ENCODE results near the gene TAP1.
A peak's percentile ranks its signal among the peaks of the same experiment; 100 is the strongest.
"Not testable (repeated sequence)": the region's sequence is repeated elsewhere in the genome, so short reads cannot be mapped to it uniquely, and the experiment has no call there.

TAP1 gene

DNA sequence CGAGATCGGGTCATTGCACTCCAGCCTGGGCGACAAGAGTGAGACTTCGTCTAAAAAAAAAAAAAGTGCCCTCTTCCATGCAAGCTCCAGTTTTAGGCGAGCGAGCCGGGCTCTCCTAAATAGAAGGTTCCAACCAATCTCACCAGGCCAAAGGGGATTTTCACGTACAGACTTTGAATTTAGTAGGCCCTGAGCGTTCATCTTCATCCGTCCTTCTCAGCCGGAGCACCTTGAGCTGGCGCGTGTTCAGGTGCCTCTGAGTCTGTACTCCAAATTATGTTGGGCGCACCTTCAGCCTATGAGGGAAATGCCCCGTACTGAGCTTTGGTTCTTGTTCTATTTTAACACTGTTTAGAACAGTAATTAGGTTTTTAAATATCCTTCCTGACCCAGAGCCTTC, 14.1 kb downstream of the TAP1 start:
- no peak for DNase-seq (ENCODE audit: low read depth)

DNA sequence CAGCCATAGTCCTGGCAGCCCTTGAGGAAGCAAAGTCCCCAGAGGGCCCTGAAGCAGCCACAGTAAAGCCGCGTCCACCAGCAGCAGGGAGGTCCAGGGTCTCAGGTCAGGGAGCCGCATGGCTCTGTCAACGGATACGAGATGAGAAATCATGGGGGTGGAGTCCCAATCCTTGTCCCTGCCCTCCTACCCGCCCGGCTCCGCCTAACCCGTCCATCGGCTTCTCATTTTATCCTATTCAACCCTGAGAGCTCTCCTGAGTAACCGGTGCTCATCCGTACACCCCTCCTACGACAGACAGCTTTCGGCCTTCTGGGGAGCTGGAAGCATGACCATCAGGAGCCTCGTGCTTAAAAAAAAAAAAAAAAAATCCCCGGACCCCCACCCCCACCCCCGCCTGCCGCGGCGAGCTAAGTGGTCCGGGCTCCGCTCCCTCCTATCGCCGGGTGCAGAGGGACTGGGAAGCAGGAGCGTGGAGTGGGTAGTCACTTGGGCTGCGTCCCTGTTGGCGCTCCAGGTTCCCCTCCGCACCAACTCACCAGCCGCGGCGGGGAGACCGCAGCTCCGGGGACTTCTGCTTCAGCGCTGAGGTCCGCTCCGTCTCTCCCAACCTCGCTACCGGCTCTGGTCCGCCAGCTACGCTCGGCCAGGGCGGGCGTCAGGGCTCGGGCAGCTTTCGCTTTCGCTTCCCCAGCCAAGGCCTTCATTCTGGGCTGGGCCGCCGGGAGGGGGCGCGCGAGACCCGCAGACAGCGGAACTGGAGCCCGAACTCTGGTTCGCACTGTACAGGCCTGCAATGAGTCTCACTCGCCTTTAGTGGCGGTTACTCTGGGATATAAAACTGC, 15.2 kb downstream of the TAP1 start, which contains the start of gene TAP2:
TSS of gene TAP2 (minus strand) at position 626 of the 845 bp plus-strand sequence. CDS start at position 120, 506 bp downstream.
- DNase-seq (ENCODE audit: low read depth): peak; percentile 96

DNA sequence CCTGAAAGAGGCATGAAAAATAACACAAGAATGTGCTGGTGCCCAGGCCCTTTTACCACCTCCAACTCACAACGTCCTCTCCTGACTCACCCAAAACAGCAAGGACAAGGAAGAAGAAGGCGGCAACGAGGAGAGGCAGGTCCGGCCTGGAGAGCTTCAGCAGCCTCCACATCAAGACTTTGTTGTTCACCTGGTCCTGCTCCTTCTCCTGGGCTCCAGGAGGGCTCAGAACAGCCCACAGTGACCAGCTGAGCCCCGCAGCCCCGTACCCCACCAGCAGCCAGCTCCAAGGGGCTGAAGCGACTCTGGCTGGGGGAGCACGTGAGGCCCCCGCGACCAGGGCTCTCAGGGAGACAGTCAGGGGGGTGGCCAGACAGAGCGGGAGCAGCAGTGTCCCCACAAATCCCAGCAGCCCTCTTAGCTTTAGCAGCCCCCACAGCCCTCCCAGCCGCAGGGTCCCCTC, 15.8 kb downstream of the TAP1 start:
- no peak for DNase-seq (ENCODE audit: low read depth)

DNA sequence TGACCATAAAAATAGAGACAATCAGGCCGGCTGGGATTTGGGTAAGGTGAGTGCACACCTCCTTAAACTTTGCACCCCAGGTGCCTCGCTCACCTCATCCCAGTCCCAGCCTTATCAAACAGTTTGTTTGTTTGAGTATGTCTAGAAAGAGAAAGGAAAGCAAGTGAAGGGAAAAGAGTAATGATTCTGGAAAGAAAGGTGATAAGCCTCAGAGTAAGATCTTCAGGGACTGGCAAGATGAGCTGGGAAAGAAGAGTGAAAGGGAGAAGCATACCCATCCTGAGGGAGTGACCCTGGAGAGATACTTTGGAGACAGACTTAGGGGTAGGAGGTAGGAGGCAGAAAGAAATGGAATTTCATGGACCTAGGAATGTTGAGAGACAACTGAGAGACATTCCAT, 16.6 kb downstream of the TAP1 start:
- DNase-seq (ENCODE audit: low read depth): no peak

DNA sequence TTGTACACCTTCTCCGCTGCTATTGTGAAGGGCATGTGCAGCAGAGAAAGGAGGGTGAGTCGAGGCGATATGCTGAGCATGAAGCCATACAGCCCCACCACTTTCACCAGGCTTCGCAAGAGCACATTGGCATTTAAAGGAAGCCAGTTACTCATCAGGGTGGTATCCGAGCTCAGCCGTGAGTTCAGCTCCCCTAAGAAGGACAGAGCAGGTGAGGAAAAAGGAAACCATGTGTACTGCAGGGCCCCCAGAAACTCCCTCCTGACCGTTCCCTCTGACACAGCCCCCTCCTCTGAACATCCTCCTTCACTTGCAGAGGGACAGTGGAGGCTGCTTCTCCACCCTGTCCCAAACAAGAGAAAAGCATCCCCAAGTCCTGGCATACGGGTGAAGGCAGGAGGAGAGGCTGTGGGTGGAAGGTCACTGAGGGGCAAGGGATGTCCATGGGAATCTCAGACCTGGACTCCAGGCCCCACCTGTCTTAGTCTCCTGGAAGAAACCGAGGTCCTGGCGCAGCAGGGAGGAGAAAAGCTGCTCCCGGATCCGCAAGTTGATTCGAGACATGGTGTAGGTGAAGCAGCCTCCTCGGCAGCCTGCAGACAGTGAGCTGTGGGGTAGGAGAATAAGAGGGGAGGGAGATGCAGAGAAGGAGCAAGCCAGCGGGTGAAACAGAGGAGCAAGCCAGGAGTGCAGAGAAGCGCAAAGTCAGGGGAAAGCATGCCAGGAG, 18.2 kb downstream of the TAP1 start:
- DNase-seq (ENCODE audit: low read depth): no peak

DNA sequence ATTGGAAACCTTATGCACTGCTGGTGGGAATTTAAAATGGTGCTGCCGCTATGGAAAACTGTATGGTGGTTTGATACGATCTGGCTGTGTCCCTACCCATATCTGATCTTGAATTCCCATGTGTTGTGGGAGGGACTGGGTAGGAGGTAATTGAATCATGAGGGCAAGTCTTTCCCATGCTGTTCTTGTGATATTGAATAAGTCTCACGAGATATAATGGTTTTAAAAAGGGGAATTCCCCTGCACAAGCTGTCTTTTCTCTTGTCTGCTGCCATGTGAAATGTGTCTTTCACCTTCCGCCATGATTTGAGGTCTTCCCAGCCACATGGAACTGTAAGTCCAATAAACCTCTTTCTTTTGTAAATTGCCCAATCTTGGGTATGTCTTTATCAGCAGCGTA, 19.8 kb downstream of the TAP1 start:
- no peak for DNase-seq (ENCODE audit: low read depth)

DNA sequence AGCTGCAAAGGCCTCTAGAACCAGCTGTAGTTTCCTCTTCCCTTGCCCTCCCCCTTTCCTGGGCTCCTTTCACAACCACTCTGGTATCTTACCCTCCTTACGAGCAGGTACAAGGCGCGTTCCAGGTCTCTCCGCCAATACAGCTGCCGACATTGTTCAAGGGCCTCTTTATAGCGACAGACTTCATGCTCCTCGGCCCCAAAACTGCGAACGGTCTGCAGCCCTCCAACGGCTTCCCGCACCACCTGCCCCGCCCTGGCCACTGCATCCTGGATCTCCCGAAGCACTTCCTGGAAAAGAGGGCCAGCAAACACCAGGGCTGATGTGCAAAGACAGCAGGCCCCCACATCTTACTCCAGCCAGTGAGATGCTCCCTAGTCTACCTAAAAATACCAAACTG, 21.0 kb downstream of the TAP1 start:
- DNase-seq (ENCODE audit: low read depth): no peak

DNA sequence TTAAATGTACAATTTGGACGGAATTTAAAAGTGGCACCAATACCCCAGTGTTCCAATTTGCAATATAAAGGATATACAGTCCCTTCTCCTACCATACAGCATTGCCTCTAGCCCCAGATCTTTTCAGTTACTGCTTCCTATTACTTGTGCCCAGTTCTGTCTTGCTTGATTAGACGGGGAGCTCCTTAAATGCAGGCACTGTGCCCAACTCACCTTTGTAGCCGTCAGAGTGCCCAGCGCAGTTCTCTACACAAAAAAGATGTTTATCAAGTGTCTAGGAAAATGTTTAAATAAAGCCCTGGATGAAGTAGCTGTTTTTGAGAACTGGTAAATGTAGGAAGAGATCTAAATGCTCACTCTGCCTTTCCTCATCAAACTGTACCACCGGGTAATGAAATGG, 22.6 kb downstream of the TAP1 start:
- no peak for DNase-seq (ENCODE audit: low read depth)

DNA sequence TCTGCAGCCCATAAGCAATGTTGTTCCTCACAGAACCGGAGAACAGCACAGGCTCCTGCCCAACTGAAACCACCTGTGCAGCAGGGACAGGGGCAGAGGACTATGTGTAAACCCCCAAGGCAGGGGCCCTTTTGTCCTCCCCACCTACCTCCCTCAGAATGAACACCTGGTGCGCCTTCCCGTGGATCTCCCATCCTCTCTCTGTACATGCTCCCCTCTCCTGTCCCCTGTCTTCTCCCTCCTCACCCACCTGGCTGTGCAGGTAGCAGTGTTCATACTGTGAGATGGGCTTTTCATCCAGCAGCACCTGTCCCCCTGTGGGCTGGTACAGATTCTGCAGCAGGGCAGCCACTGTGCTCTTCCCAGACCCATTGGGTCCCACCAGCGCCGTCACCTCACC, 23.5 kb downstream of the TAP1 start:
- DNase-seq (ENCODE audit: low read depth): no peak

DNA sequence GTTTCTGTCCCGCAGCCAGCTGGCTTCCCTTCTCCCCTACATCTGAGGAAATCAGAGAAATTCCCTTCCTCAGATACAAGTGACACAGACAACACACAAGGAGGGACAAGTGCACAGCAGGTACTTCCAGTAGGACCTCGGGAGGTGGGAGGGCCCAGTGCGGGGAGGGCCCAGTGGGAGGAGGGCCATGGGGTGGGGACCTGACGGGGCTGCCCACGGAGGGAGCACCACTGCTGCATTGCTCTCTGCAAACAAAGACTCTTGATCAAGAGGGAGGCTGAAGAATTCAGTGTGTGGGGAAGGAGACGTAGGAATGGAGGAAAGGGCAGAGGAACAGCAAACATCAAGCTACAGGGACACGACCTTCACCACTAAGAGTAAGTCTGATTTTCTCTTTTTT, 24.0 kb downstream of the TAP1 start:
- no peak for DNase-seq (ENCODE audit: low read depth)

DNA sequence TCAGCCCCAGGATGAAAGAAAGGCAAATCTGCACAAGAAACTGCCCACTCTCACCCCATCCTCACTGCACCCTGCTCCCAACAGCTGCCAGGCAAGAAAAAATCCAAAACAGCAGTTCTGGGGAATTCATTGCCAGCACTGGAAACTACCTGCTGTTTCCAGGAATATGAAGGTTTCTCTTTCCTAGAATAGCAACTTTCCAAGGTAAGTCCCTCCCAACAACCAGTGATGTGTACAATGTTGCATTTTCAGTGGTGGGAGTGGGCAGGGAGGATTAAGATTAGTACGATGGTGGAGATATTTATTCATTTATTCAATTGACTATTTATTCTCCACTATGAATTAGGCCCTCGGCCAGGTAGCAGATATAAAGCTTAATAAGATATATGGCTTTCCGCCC, 26.5 kb downstream of the TAP1 start:
- no peak for DNase-seq (ENCODE audit: low read depth)

DNA sequence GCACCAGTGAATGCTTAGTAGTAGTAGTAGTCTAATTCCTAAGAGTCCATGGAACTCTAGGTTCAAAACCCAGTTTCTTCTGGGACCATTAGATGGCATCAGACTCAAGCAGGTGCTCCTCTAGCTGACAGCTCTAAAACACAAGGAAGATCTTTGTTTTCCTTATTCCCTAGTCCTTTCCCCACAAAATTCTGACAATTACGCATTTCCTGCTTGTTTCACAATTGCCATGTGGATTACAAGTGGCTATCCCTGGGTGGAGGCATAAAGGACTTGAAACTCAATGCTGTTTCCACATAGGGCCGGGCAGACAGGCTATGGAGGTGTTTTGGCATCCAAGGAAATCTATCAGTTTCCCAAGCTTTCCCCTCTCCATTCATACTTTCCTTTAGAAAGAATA, 27.5 kb downstream of the TAP1 start:
- DNase-seq (ENCODE audit: low read depth): no peak

DNA sequence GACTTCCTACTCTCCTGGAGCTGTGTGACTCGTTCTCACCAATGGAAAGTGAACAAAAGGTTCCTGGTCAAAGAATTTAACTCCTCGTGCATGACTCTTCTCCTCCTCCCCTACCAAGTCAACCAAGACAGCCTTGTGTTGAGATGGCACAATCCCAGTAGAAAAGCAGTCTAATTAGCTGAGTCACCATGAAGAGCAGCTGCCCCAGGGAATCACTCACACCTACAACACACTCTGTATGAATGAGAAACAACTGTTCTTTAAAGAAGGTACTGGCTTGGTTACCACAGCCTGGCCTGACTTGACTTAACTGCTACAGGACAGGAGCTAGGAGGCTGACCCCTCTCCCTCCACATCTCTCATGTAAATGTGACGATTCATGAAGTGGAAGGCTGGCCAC, 33.8 kb downstream of the TAP1 start:
- no peak for DNase-seq (ENCODE audit: low read depth)

DNA sequence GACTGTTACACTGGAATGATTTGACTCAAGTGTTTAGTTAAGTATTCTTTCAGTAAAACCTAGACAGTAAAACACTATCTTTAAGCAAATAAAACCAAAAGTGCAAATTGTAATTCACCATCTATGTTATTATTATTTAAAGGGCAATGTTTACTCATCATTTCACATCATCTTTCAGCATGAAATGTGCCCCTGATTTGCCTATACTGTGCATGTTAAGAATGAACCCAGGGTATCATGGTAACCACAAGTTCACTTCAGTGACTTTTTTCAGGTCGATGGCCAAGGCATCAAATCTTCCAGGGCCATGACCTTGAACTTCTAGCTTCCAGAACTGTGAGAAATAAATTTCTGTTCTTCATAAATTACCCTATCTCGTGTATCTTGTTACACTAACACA, 34.6 kb downstream of the TAP1 start:
- no peak for DNase-seq (ENCODE audit: low read depth)

DNA sequence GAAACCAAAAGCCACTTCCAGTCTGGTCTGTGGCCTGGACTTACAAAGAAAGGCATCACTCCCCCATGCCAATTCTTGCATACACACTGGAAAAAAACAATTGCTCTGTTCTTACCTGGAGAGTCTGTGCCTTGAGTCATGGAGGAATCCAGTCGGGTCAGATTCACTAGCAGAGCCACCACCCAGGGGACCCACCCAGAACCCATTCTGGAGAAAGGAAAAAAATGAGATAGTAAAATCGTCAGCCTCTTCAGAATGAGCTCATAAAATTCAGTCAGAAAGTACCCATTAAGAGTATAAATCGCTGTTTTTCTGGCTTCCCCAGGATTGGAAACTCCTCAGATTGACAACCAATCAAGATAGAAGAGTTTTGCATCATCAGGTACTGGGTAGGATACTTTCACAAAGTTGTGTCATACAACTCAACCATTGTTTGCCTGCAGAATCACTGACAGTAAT, 36.7 kb downstream of the TAP1 start, which contains the start of gene HLA-DOB:
TSS of gene HLA-DOB (minus strand) at position 257 of the 459 bp plus-strand sequence. CDS start at position 206, 51 bp downstream.
- no peak for DNase-seq (ENCODE audit: low read depth)

DNA sequence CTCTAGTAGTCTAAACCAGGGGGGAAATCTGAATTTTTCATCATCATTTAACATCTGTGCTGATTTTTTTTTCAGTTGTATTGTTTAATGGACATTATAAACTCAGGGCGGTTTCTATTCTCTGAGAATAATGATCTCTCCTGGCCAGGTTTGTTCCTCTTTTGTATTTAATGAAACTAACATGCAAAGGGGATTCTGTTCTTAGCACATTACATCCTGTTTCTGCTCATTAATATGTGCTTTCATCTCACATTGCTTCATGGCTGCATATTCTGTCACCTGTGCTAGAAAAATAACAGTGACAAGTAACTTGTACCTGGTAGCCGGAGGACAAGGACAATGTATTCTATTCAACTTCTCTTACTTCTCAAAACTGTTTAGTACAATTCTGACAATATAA, 37.5 kb downstream of the TAP1 start:
- DNase-seq (ENCODE audit: low read depth): no peak

DNA sequence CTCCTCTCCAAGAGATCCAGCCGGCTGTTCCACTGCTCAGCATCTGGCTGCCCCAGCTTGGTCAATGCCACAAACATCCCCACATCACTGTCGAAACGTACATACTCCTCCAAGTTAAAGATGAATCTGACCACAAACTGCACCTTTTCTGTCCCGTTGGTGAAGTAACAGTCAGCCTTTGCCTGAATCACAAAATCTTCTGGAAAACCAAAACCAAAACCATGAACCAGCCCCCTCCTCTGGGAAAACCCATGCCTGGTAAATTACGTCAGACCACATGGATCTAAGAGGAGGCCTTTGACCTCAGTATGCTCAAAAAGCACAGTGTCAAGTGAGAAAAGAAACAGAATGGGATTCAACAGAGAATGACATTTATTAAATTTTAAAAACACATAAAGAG, 38.4 kb downstream of the TAP1 start:
- DNase-seq (ENCODE audit: low read depth): no peak

DNA sequence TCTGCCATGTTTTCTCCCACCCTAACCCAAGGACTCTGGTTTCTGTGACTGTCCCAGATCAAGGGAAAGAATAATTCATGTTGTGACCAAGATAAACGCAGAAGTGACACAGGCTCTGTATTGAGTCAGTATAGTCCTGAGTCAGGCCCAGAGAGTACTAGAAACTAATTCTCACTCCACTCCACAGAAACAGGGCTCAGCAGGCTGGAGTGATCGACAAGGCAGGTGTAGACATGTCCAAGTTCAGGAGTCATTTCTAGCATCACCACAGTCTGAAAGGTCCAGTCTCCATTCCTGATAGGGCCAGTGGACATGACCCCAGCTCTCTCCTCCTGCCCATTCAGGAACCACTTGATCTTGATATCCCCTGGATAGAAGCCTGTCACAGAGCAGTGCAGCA, 39.4 kb downstream of the TAP1 start:
- DNase-seq (ENCODE audit: low read depth): no peak

DNA sequence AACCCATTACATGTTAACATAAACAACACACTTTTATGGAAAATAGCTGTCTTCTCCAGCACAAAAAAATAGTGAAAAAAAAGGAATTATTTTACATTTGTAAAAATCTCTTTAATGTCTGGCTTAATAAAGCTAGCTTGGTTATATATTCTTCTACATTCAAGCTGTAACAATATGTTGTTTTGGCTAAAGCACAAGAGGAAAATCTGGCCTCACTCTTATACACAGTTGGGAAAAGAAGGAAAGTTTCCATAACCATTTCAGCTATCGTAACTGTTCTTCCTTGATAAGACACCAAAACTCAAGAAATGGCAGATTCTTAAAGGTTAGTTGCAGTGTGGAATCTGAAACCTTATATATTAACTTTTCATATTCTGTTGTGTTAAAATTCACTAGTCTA, 44.3 kb downstream of the TAP1 start:
- no peak for DNase-seq (ENCODE audit: low read depth)

DNA sequence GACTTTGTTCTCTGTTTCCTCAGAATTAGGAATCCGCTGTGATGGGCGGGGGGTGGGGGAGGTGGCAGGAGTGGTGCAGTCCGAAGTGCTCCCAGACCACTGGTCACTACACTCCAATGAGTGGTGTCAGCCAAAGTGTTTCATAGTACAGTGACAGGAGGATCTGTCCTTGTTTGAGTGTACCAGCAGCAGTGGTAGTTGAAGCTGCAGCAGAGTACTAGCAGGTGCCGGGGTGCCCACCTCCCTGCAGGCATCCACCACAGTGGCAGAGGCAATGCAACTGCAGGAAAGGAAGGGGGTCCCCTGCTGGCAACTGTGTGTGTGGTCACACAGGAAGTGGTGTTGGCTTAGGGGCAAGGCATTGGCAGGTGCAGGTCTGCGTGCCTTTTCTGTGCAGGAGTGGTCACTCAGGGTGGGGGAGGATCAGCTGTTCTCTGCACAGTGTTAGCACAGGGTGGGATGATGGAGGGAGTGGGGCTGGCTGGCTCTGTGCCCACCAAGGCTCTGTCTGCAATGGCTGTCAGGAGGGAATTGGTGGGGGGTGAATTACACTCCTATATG, 46.4 kb downstream of the TAP1 start:
- DNase-seq (ENCODE audit: low read depth): no peak

DNA sequence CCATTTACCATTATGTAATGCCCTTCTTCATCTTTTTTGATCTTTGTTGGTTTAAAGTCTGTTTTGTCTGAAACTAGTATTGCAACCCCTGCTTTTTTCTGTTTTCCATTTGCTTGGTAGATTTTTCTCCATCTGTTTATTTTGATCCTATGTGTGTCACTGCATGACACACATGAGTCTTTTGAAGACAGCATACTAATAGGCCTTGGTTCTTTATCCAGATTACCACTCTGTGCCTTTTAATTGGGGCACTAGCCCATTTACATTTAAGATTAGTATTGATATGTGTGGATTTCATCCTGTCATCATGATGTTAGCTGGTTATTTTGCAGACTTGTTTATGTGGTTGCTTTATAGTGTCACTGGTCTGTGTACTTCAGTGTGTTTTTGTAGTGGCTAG, 48.1 kb downstream of the TAP1 start:
- DNase-seq (ENCODE audit: low read depth): not testable (repeated sequence)

DNA sequence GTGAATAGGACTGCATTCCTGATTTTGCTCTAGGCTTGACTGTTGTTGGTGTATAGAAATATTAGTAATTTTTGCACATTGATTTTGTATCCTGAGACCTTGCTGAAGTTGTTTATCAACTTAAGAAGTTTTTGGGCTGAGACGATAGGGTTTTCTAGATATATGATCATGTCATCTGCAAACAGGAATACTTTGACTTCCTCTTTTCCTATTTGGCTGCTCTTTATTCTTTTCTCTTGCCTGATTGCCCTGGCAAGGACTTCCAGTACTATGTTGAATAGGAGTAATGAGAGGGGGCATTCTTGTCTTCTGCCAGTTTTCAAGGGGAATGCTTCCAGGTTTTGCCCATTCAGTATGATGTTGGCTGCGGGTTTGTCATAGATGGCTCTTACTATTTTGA, 50.1 kb downstream of the TAP1 start:
- DNase-seq (ENCODE audit: low read depth): no peak

DNA sequence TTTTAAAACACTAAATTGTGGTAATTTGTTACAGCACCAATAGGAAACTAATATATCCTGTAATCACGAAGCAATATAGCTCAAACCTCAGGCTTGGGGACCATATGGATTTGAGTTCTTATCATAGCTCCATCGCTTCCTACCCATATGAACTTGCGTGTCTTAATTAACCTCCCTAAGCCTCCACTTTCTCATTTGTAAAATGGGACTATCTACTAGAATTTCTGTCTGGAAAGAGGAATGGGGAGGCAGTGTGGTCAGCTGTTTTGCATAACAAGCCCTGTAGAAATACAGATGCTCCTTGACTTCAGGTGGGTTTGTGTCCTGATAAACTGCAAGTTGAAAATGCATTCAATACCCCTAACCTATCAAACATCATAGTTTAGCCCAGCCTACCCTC, 53.8 kb downstream of the TAP1 start:
- DNase-seq (ENCODE audit: low read depth): no peak

All from stimulated activated CD8-positive, alpha-beta memory T cell treated with anti-CD3 and anti-CD28 coated beads, Interleukin-4, amount 100 ng/mL, for 24 hours (primary cell).